ENCODE results near the gene GIMAP7. TPM values are rescaled to one million over a fixed set of nuclear protein-coding genes. Genes with fewer than 3 reads are reported as not detected.

The GIMAP7 gene
- total RNA-seq, 2 donors from 2014 or later = 3.6 to 5.7 TPM

- intact Hi-C loops (cut with DNase I) = no loop called here
- Histone ChIP-seq H3K27ac (no peak overlapping the region), H3K9me3 (peaks cover 0 to 9% (median 0%) of the 10 kb centered on the region in 3 donors), H3K4me3 (no peak overlapping the region), H3K4me1 (no peaks in the 10 kb centered on the region), H3K27me3 (no peaks in the 10 kb centered on the region), H3K36me3 (replicated peaks in 1 of 2; ENCODE audit: insufficient read depth in 1 of 2, low read depth in 2 of 2) (no peaks in the 10 kb centered on the region)
- WGBS, 2 donors = 55 to 56% methylated on average over 2 of the region's 2 CpGs
- no peak for TF ChIP-seq CTCF (IDR thresholded peaks at IDR 0.05)
- no peak for TF ChIP-seq POLR2A (IDR thresholded peaks at IDR 0.05)
- DNase-seq = no peak
- ATAC-seq = no peak
These were observed 48.2 kb downstream of the GIMAP7 start for GRCh38 chr7:150562919-150563318.

- no peak overlapping the region for H3K27ac ChIP-seq
- intact Hi-C loops (cut with DNase I) = no loop called here
- no peak for TF ChIP-seq CTCF (IDR thresholded peaks at IDR 0.05)
- H3K36me3 ChIP-seq (replicated peaks in 1 of 2; ENCODE audit: insufficient read depth in 1 of 2, low read depth in 2 of 2) = no peaks in the 10 kb centered on the region
- 48 to 54% methylated on average over 5 of the region's 5 CpGs for WGBS, 2 donors
- no peak overlapping the region for H3K4me3 ChIP-seq
- no peak for ATAC-seq
- no peak for DNase-seq
- no peaks in the 10 kb centered on the region for H3K4me1 ChIP-seq
- no peaks in the 10 kb centered on the region for H3K27me3 ChIP-seq
- H3K9me3 ChIP-seq = peaks cover 0 to 9% (median 0%) of the 10 kb centered on the region in 3 donors
These were observed 49.3 kb downstream of the GIMAP7 start for GRCh38 chr7:150564006-150564405.

- ATAC-seq (no peak), DNase-seq (no peak)
- TF ChIP-seq POLR2A (IDR thresholded peaks at IDR 0.05) (no peak), CTCF (IDR thresholded peaks at IDR 0.05) (no peak)
- intact Hi-C loops (cut with DNase I) = no loop called here
- no peak overlapping the region for H3K27ac ChIP-seq
- WGBS, 2 donors = 30 to 54% methylated on average over 3 of the region's 3 CpGs
- peaks cover 0 to 9% (median 0%) of the 10 kb centered on the region in 3 donors for H3K9me3 ChIP-seq
- no peaks in the 10 kb centered on the region for H3K4me1 ChIP-seq
- no peaks in the 10 kb centered on the region for H3K36me3 ChIP-seq (replicated peaks in 1 of 2; ENCODE audit: insufficient read depth in 1 of 2, low read depth in 2 of 2)
- no peaks in the 10 kb centered on the region for H3K27me3 ChIP-seq
- H3K4me3 ChIP-seq = no peak overlapping the region
These were observed 49.9 kb downstream of the GIMAP7 start for GRCh38 chr7:150564566-150564965.

GRCh38 chr7:150565239-150565638, 50.6 kb downstream of the GIMAP7 start:
- DNase-seq (no peak), ATAC-seq (no peak)
- Histone ChIP-seq H3K9me3 (peaks cover 0 to 8% (median 0%) of the 10 kb centered on the region in 3 donors), H3K36me3 (replicated peaks in 1 of 2; ENCODE audit: insufficient read depth in 1 of 2, low read depth in 2 of 2) (no peaks in the 10 kb centered on the region), H3K27me3 (no peaks in the 10 kb centered on the region), H3K27ac (no peak overlapping the region), H3K4me3 (no peak overlapping the region), H3K4me1 (no peaks in the 10 kb centered on the region)
- intact Hi-C loops (cut with DNase I) = no loop called here
- TF ChIP-seq POLR2A (IDR thresholded peaks at IDR 0.05) (no peak), CTCF (IDR thresholded peaks at IDR 0.05) (no peak)
- WGBS, 2 donors = 68 to 69% methylated on average over 7 of the region's 7 CpGs

- Histone ChIP-seq H3K27me3 (no peaks in the 10 kb centered on the region), H3K36me3 (replicated peaks in 1 of 2; ENCODE audit: insufficient read depth in 1 of 2, low read depth in 2 of 2) (no peaks in the 10 kb centered on the region), H3K9me3 (no peaks in the 10 kb centered on the region), H3K4me1 (no peaks in the 10 kb centered on the region), H3K27ac (no peak overlapping the region), H3K4me3 (no peak overlapping the region)
- intact Hi-C loops (cut with DNase I) = no loop called here
- DNase-seq = no peak
- ATAC-seq = no peak
- 63 to 69% methylated on average over 3 of the region's 3 CpGs for WGBS, 2 donors
- TF ChIP-seq POLR2A (IDR thresholded peaks at IDR 0.05) = no peak
- TF ChIP-seq CTCF (IDR thresholded peaks at IDR 0.05) = no peak
These were observed 51.5 kb downstream of the GIMAP7 start for GRCh38 chr7:150566123-150566522.

Measured in body of pancreas (tissue), 4 donors.